ENCODE measurements around the gene ZNF324.
A peak's percentile ranks its signal among the peaks of the same experiment; 100 is the strongest.
"Not testable (repeated sequence)": the region's sequence is repeated elsewhere in the genome, so short reads cannot be mapped to it uniquely, and the experiment has no call there.

The ZNF324 gene

GRCh38 chr19:58471736-58472135, 4.9 kb downstream of the ZNF324 start:
- no peak for DNase-seq (ENCODE audit: low spot score)

- no peak for DNase-seq (ENCODE audit: low spot score)
Measured at GRCh38 chr19:58473775-58474174, 6.9 kb downstream of the ZNF324 start.

- DNase-seq (ENCODE audit: low spot score): no peak
Measured at GRCh38 chr19:58474291-58474996, 7.6 kb downstream of the ZNF324 start.

GRCh38 chr19:58474997-58475713, 8.3 kb downstream of the ZNF324 start:
- no peak for DNase-seq (ENCODE audit: low spot score)

GRCh38 chr19:58475714-58476497, 9.0 kb downstream of the ZNF324 start, which contains the start of gene ZNF446:
ZNF446 (plus strand) TSS chr19:58476352; CDS start chr19:58477219, 867 bp downstream.
- DNase-seq (ENCODE audit: low spot score): peak; percentile 97

- DNase-seq (ENCODE audit: low spot score): no peak
Measured at GRCh38 chr19:58476498-58477015, 9.7 kb downstream of the ZNF324 start.

- no peak for DNase-seq (ENCODE audit: low spot score)
Measured at GRCh38 chr19:58477130-58477529, 10.2 kb downstream of the ZNF324 start.

- DNase-seq (ENCODE audit: low spot score): no peak
Measured at GRCh38 chr19:58477871-58478270, 11.0 kb downstream of the ZNF324 start.

GRCh38 chr19:58479303-58479702, 12.4 kb downstream of the ZNF324 start:
- no peak for DNase-seq (ENCODE audit: low spot score)

GRCh38 chr19:58479736-58480480, 13.0 kb downstream of the ZNF324 start:
- no peak for DNase-seq (ENCODE audit: low spot score)

GRCh38 chr19:58480481-58480830, 13.6 kb downstream of the ZNF324 start:
- DNase-seq (ENCODE audit: low spot score): no peak

GRCh38 chr19:58480831-58481230, 14.0 kb downstream of the ZNF324 start:
- DNase-seq (ENCODE audit: low spot score): no peak

GRCh38 chr19:58482372-58482771, 15.5 kb downstream of the ZNF324 start:
- DNase-seq (ENCODE audit: low spot score): no peak

GRCh38 chr19:58483776-58484175, 16.9 kb downstream of the ZNF324 start:
- DNase-seq (ENCODE audit: low spot score): no peak

- DNase-seq (ENCODE audit: low spot score): not testable (repeated sequence)
Measured at GRCh38 chr19:58484349-58484748, 17.5 kb downstream of the ZNF324 start.

GRCh38 chr19:58491393-58491792, 24.5 kb downstream of the ZNF324 start:
- DNase-seq (ENCODE audit: low spot score): no peak

- DNase-seq (ENCODE audit: low spot score): no peak
Measured at GRCh38 chr19:58492265-58492664, 25.4 kb downstream of the ZNF324 start.

GRCh38 chr19:58497634-58498170, 30.8 kb downstream of the ZNF324 start:
- DNase-seq (ENCODE audit: low spot score): no peak

- no peak for DNase-seq (ENCODE audit: low spot score)
Measured at GRCh38 chr19:58498316-58499020, 31.6 kb downstream of the ZNF324 start.

GRCh38 chr19:58499021-58499927, 32.4 kb downstream of the ZNF324 start:
- peak; percentile 99 for DNase-seq (ENCODE audit: low spot score)
